NCI-H2196 (cell line): ENCODE measurements around the gene YEATS2.

Experiments
- DNase-seq: peaks from one replicate; lab custom pipeline; 2025; ENCODE audit not compliant: unreplicated experiment; lab: John Stamatoyannopoulos, UW

The YEATS2 gene

GRCh38 chr3:183810643-183811594, 113.3 kb downstream of the YEATS2 start:
- DNase-seq = no peak

DNA sequence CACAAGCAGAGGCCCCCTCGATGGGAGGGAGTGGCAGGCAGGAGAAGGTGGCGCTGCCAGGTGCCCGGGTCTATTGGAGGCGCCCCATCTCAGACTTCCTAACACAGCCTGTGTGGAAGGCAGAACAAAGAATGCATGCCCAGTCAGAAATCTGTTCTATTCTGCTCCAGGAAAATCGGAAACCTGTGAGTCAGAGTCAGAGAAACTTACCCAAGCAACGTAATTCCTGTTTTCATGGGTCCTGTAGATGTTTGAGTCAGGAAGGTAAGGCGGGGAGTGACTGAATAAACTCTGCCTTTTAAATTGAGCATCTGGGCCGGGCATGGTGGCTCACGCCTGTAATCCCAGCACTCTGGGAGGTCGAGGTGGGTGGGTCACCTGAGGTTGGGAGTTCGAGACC, 114.0 kb downstream of the YEATS2 start:
- DNase-seq = no peak

DNA sequence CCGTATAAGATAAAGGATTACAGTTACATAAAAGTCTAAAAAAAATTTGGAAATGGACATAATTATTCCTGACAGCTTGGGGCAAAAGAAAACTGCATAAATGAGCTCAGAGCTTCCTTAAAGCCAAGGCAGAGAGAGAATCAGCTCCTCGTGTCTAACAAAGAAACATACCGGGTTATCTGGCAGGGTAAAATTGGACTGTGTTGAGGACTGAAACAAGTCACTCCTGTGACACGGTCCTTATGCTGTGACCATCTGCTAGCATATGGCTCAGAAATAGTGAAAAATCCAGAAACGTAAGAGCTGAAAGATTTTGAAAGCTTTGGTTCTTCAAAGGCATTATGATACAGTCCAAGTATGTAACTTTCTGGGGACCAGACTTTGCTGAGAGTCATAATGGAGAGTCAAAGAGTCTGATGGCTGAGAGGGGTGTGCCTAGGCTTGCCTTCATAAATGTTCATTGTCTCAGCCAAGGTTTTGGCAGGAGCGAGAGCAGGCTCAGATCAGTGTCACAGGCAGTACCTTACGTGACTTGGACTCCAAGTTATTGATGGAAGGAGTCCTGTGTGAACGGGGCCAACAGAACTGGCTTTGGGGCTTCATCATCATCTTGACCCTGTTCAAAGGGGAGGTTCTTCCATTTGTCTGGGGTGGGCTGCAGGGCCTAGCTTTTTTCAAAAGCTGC, 115.3 kb downstream of the YEATS2 start:
- DNase-seq = peak; percentile 56

- no peak for DNase-seq
Measured at GRCh38 chr3:183814240-183814639, 116.6 kb downstream of the YEATS2 start.

DNA sequence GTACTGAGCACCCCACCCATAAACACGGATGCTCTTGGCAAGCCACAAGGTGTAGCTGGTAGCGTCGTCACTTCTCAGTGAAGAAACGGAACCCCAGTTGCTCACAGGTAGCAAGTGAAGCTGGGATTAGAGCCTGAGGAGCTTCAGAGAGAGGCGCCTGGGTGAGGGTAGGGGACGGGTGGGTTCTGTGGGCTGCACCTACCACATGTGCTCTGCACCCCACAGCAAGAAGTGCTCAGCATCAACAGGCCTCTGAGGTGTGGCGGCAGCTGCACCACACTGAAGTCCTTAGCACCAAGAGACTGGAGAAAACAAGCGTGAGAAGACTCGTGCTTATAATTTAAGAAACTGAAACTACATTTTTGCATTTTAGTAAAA, 118.0 kb downstream of the YEATS2 start:
- no peak for DNase-seq

- DNase-seq = no peak
Measured at GRCh38 chr3:183815951-183816475, 118.4 kb downstream of the YEATS2 start.

DNA sequence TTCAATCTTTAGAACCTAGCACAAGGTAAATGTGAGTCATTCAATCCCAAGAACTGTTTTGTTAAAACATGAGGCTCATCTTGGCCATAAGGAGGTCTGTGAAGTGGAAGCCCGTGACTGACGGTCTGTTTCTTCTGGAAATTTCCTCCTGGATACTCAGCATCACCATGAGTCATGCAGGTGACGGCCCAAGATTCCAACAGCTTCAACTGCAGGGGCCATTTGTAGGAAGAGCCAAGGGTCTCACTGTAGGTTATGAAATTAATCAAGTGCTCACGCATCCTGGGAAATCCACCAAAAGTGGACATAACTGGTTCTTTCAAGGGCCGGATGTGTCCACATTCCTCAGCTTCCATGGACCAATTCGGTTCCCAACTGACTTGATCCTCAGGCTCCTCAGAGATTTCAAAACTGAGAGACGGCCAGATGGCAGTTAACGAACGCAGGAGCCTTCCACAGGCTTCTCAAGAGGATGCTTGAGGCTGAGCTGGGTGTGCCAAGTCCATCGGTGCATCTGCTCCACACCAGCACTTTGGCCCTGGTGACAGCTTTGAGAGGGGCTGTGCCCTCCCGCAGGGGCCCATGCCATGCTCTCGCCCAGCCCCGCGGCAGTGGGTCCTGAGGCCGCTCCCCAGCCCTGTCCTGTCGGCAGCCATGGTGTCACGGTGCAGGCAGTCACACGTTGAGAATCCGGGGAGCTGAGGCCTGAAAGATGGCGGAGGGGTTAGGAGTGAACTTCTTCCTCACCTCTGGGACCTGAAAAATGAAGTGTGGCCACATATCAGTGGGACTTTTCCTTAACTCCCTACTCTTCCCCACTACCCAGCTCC, 119.3 kb downstream of the YEATS2 start:
- no peak for DNase-seq

DNA sequence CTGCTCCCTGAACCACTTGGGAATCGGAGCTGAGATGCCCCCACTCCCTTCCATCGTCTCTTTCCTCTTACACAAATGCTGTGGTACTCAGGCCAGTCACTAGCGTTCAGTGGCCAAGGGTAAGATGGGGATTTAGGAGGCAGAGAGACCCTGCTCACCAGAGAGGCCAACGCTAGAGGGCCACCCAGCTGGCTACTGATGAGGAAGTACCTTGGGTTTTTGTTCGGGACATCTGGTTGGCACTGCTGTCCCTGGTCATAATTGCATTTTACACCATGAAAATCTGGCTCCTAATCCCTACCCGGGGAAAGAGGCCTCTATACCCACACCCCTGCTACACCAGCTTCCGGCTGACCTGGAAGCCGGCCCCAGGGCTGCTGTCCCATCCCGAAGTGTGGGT, 120.0 kb downstream of the YEATS2 start:
- no peak for DNase-seq

DNA sequence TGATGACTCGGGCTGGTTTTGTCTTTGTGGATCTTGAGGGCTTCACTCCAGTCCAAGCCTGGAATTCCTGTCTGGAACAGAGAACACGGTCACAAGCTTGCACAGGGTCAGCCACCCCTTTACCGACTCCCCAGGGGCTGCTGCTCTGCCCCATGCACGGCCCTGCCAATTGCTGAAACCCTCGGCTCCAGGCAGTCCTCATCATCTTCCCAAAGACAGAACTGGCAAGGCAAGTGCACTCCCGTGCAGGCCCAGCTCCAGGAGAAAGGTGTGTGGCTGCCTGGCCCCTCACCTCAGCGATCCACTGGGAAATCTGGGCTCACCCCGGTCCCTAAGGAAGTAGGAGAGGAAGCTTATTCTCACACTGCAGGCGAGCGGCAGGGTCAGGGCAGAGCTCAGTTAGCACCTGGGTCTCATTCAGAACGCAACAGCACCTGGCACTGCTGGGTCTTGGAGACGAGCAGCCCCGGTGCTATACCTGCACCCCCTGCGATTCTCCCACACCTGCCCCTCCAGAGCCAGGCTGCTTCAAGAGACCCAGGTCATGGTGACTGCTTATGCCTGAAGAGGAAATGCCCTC, 120.5 kb downstream of the YEATS2 start:
- DNase-seq = no peak

DNA sequence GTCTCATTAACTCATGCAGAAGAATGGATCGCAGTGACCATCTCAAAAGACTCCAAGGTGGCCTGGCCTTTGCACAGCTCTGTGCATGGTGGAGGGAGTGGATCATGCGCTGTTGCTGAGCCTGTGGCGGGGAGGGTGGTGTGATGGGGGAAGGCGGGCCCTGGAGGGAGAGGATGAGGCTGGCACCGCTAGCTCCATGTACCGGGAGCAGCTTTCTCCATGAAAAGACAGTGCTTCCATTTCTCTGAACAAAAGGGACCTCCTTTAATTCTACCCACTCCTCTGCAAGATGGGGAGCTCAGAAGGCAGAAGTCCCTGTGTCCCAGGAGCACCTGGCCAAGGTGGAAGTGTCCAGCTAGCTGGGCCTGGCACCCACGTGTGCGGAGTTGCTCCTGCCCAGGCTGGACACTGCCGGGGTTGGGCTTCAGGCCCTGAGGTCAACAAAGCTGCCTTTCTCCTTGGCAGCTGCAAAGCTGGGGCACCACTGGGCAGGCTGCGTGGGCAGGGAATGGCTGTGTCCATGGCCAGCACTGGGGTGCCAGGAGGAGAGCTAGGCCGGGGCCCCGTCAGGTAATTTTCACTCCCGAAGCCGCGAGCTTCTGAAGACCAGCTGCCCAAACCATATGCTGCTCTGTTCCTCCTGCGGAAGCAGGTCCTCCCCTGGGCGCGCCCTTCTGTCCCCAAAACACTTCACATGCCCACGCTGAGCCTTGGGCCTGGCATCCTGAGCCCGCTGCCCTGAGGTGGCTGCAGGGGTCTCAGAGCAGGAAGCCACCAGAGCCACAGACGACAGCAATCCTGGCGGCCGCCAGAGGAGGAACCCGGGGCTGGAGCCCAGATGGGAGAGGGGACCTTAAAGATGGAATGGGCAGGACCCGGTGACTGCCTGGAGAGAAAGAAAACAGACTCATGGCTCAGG, 121.4 kb downstream of the YEATS2 start:
- no peak for DNase-seq

DNA sequence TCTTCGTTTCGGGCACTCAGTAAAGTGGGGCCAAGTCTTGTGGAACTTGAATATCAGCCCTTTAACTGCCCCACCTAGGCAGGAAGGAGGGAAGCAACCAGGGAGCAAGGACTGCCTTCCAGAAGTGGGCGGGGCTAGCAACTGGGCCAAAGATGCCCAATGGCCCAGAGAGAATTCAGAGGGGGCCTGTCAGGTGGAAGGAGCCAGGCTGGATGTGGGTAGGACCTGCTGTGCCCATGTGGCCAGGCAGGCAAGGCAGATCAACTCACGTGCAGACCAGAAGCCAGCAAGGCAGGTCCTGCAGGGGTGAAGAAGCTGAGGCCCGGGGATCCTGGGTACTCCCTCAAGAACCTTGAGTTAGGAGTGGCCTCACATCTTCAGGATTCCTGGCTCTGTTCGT, 122.2 kb downstream of the YEATS2 start:
- DNase-seq = no peak

- no peak for DNase-seq
Measured at GRCh38 chr3:183822631-183823030, 125.0 kb downstream of the YEATS2 start.

DNA sequence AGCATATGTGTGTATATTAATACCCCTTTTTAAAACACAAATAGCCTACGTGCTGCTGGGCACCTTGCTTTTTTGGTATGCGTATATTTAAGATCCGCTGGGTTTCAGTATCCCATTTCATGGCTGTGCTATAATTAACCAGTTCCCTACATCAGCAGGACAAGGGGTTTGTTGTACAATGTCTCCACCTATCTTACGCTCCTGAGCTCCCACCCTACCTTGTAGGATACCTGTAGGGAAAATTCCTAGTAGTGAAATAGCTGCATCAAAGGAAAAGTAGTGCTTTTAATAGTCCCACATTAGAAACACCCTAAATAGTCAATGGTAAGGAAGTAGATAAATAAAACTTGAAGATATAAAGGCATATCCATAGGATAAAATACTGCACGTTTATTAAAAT, 126.4 kb downstream of the YEATS2 start:
- DNase-seq = no peak

GRCh38 chr3:183824761-183825455, 127.3 kb downstream of the YEATS2 start:
- no peak for DNase-seq

DNA sequence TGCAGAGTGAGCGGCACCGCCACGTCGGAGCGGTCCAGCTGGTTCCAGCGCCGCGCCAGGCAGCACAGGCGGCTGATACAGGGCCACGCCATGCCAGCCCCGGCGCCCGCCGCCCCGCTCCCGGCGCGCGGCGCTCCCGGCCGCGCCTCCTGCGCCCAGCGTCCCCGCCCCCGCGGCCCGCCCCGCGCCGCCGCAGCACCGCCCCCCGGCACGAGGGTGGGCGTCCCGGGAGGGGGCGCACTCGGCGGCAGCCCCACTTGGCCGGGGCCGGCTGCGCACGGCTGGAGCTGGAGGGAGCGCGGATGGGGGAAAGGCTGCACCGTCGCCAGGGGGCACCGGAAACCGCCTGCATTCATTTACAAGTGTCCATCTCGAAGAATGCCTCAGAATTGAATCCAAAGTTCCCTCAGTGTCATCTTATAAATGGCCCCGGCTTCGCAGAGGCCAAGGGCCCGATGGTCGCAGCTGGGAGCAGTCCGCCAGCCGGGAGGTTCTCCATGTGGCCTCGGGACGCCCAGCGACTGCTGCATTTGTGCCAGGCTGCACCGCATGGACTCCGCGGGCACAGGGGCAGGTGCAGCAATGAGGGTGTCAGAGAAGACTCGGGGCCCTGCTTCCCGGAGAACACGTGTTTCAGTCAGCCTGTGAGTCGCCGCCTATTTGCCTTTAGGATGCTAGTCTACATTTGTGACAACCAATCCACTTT, 128.0 kb downstream of the YEATS2 start, which contains the start of gene MAP6D1:
Gene MAP6D1, minus strand, starts transcription at position 122 of the 706 bp plus-strand sequence. Its CDS starts 30 bp downstream, at position 92.
- DNase-seq = peak; percentile 89

- DNase-seq = peak; percentile 70
Measured at GRCh38 chr3:183826448-183827250, 129.1 kb downstream of the YEATS2 start.

- DNase-seq = no peak
Measured at GRCh38 chr3:183827809-183828537, 130.4 kb downstream of the YEATS2 start.
